ENCODE measurements around the gene ZNF19.

DNA sequence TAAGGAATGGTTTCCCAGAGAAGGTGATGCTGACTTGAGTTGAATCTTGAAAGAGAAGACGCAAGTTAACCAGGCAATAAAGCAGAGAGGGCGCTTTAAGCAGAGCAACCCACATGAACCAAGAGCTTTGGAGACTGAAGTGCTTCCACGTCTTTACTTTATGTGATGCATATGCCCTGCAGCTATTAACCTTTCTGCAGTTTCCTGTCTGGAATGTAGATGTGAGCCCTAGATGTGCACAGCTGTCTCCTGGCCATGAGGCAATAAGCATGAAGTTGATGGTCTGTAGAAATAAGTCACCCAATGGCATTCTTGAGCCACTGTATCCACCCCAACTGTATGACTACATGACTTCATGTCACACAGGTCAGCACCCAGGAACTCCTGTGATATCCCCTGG is 31.4 kb upstream of the ZNF19 start:
- TF ChIP-seq, protein P1, sequence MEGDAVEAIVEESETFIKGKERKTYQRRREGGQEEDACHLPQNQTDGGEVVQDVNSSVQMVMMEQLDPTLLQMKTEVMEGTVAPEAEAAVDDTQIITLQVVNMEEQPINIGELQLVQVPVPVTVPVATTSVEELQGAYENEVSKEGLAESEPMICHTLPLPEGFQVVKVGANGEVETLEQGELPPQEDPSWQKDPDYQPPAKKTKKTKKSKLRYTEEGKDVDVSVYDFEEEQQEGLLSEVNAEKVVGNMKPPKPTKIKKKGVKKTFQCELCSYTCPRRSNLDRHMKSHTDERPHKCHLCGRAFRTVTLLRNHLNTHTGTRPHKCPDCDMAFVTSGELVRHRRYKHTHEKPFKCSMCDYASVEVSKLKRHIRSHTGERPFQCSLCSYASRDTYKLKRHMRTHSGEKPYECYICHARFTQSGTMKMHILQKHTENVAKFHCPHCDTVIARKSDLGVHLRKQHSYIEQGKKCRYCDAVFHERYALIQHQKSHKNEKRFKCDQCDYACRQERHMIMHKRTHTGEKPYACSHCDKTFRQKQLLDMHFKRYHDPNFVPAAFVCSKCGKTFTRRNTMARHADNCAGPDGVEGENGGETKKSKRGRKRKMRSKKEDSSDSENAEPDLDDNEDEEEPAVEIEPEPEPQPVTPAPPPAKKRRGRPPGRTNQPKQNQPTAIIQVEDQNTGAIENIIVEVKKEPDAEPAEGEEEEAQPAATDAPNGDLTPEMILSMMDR (IDR thresholded peaks at IDR 0.05): no peak
- no peak for TF ChIP-seq POLR2A (IDR thresholded peaks at IDR 0.05)

Measured in upper lobe of left lung (tissue), 4 donors.